H1 (cell line): ENCODE data around the gene PEX3. TPM values are rescaled to one million over a fixed set of nuclear protein-coding genes. Genes with fewer than 3 reads are reported as not detected.
A peak's percentile ranks its signal among the peaks of the same experiment; 100 is the strongest.

Experiments
- CTCF ChIA-PET: fragments of 300-600 bp; sonication (Branson Sonifier 250); formaldehyde crosslinking; loops from one replicate; lab custom pipeline; 2021; ENCODE audit not compliant: partially characterized antibody; lab: Charles Lee
- POLR2A ChIA-PET: fragments of 300-600 bp; sonication (Branson Sonifier 250); formaldehyde crosslinking; loops from one replicate; lab custom pipeline; 2021; ENCODE audit warnings: inconsistent platforms; ENCODE audit not compliant: partially characterized antibody; lab: Charles Lee
- DNase-seq, 2 experiments: peaks; one replicate each; pipeline versions ENCODE4 v3.0.0 to v3.0.0-alpha.2; 2010 to 2022; ENCODE audit warnings: low spot score in 2 of 2, low read depth in 1 of 2, mixed read lengths in 1 of 2
- FAIRE-seq: peaks from 2 replicates; lab custom pipeline; 2011; peaks lifted over from hg19 to GRCh38; lab: Jason Lieb, UNC
- H2AFZ ChIP-seq: 2 replicates; pipeline ENCODE4 v1.8.1; 2012; ENCODE audit warnings: low read length, inconsistent platforms
- H2AK5ac ChIP-seq: 2 replicates; pipeline ENCODE4 v1.6.1; 2013; ENCODE audit warnings: low read depth, low read length
- H2BK120ac ChIP-seq: replicated peaks from 2 replicates; pipeline ENCODE3; 2013; ENCODE audit warnings: low read depth, low read length, inconsistent platforms
- H2BK12ac ChIP-seq: 2 replicates; pipeline ENCODE4 v1.6.1; 2013; ENCODE audit warnings: low read depth, low read length
- H2BK15ac ChIP-seq: 2 replicates; pipeline ENCODE4 v1.6.1; 2013; ENCODE audit warnings: low read length
- H2BK20ac ChIP-seq: 2 replicates; pipeline ENCODE4 v1.6.1; 2013; ENCODE audit warnings: low read length
- H2BK5ac ChIP-seq: 2 replicates; pipeline ENCODE4 v1.6.1; 2013; ENCODE audit warnings: low read depth, low read length
- H3K14ac ChIP-seq: 2 replicates; pipeline ENCODE4 v1.6.1; 2013; ENCODE audit warnings: inconsistent platforms; ENCODE audit not compliant: insufficient read length
- H3K18ac ChIP-seq: 2 replicates; pipeline ENCODE4 v1.6.1; 2013; ENCODE audit warnings: low read length; ENCODE audit errors: extremely low read depth
- H3K23ac ChIP-seq: 2 replicates; pipeline ENCODE4 v1.6.1; 2013; ENCODE audit warnings: inconsistent platforms; ENCODE audit not compliant: insufficient read length
- H3K23me2 ChIP-seq: 2 replicates; pipeline ENCODE4 v1.6.1; 2013; ENCODE audit warnings: low read depth, low read length
- H3K27ac ChIP-seq: 2 replicates; pipeline ENCODE4 v1.6.1; 2011; ENCODE audit warnings: low read depth, low read length, inconsistent platforms
- H3K27me3 ChIP-seq, 4 experiments: replicated peaks in 1 of 4; 1 replicate in 1 of 4; 2 replicates in 3 of 4; pipeline versions ENCODE4 v1.6.1 to v1.8.1; 2011 to 2013; ENCODE audit warnings: low read length in 3 of 4, mild to moderate bottlenecking in 3 of 4, inconsistent platforms in 2 of 4, mixed read lengths in 2 of 4, moderate library complexity in 1 of 4; ENCODE audit not compliant: control insufficient read depth in 3 of 4, insufficient read depth in 3 of 4; ENCODE audit errors: extremely low read depth in 1 of 4
- H3K36me3 ChIP-seq, 4 experiments: 2 replicates each; pipeline versions ENCODE4 v1.6.1 to v1.8.1; 2011 to 2013; ENCODE audit warnings: mild to moderate bottlenecking in 4 of 4, low read length in 3 of 4, moderate library complexity in 2 of 4, control low read depth in 1 of 4, inconsistent platforms in 1 of 4; ENCODE audit not compliant: insufficient read depth in 4 of 4, control insufficient read depth in 2 of 4
- H3K4ac ChIP-seq: replicated peaks from 2 replicates; pipeline ENCODE3; 2013; ENCODE audit warnings: low read length, low read depth, mixed read lengths, inconsistent platforms; ENCODE audit not compliant: insufficient read length
- H3K4me1 ChIP-seq, 4 experiments: replicated peaks in 1 of 4; 1 replicate in 1 of 4; 2 replicates in 3 of 4; pipeline versions ENCODE4 v1.6.1 to v1.8.1; 2011 to 2013; ENCODE audit warnings: low read length in 3 of 4, inconsistent platforms in 2 of 4, mixed read lengths in 1 of 4; ENCODE audit not compliant: insufficient read depth in 4 of 4, control insufficient read depth in 3 of 4
- H3K4me2 ChIP-seq, 2 experiments: 2 replicates each; pipeline versions ENCODE4 v1.6.1 to v1.8.1; 2011 to 2013; ENCODE audit warnings: low read depth in 2 of 2, low read length in 2 of 2, control low read depth in 1 of 2, inconsistent platforms in 1 of 2, mild to moderate bottlenecking in 1 of 2; ENCODE audit not compliant: insufficient read depth in 1 of 2
- H3K4me3 ChIP-seq, 4 experiments: fragments of 200-600, 300-600 bp in 1 of 4; sonication (generic), shearing (Covaris generic), sonication (Bioruptor Twin) in 1 of 4; 2 replicates each; pipeline versions ENCODE4 v1.5.1 to v1.8.1; 2011 to 2016; ENCODE audit warnings: low read length in 4 of 4, low read depth in 3 of 4, control low read depth in 2 of 4, inconsistent platforms in 2 of 4, mild to moderate bottlenecking in 2 of 4, mixed read lengths in 1 of 4, moderate library complexity in 1 of 4; ENCODE audit not compliant: insufficient read depth in 2 of 4; ENCODE audit errors: extremely low read depth in 1 of 4
- H3K56ac ChIP-seq: replicated peaks from 2 replicates; pipeline ENCODE3; 2013; ENCODE audit warnings: low read depth, mild to moderate bottlenecking, mixed read lengths, low read length, inconsistent platforms; ENCODE audit not compliant: insufficient read length
- H3K79me1 ChIP-seq: 2 replicates; pipeline ENCODE4 v1.6.1; 2013; ENCODE audit warnings: low read depth, low read length, control low read depth
- H3K79me2 ChIP-seq, 2 experiments: 2 replicates each; pipeline versions ENCODE4 v1.6.1 to v1.8.1; 2012 to 2013; ENCODE audit warnings: low read length in 2 of 2, mild to moderate bottlenecking in 2 of 2, inconsistent platforms in 1 of 2; ENCODE audit not compliant: insufficient read depth in 2 of 2, control insufficient read depth in 1 of 2
- H3K9ac ChIP-seq, 4 experiments: replicated peaks in 1 of 4; 1 replicate in 1 of 4; 2 replicates in 3 of 4; pipeline versions ENCODE4 v1.6.1 to v1.8.1; 2011 to 2013; ENCODE audit warnings: low read depth in 3 of 4, low read length in 3 of 4, control low read depth in 2 of 4, mild to moderate bottlenecking in 2 of 4, moderate library complexity in 2 of 4, inconsistent platforms in 1 of 4; ENCODE audit errors: extremely low read depth in 1 of 4
- H3K9me3 ChIP-seq, 2 experiments: 2 replicates each; pipeline versions ENCODE4 v1.6.1 to v1.8.1; 2012 to 2013; ENCODE audit warnings: mild to moderate bottlenecking in 2 of 2, moderate library complexity in 2 of 2, control low read depth in 1 of 2, inconsistent platforms in 1 of 2, low read depth in 1 of 2, low read length in 1 of 2, mixed read lengths in 1 of 2; ENCODE audit not compliant: insufficient read depth in 2 of 2
- H4K20me1 ChIP-seq, 2 experiments: replicated peaks in 1 of 2; 2 replicates each; pipeline versions ENCODE3 to v1.8.1; 2011 to 2013; ENCODE audit warnings: inconsistent platforms in 2 of 2, low read length in 2 of 2, mild to moderate bottlenecking in 1 of 2; ENCODE audit not compliant: insufficient read depth in 2 of 2, control insufficient read depth in 1 of 2
- H4K5ac ChIP-seq: 2 replicates; pipeline ENCODE4 v1.6.1; 2013; ENCODE audit warnings: low read length, low read depth, mixed read lengths, inconsistent platforms; ENCODE audit not compliant: insufficient read length
- H4K8ac ChIP-seq: 2 replicates; pipeline ENCODE4 v1.8.0; 2013; ENCODE audit warnings: mild to moderate bottlenecking, moderate library complexity, low read length, inconsistent platforms; ENCODE audit not compliant: insufficient read depth; ENCODE audit errors: extremely low read depth
- H4K91ac ChIP-seq: replicated peaks from 2 replicates; pipeline ENCODE3; 2013; ENCODE audit warnings: low read length, mixed read lengths, inconsistent platforms; ENCODE audit not compliant: insufficient read length
- ATF2 ChIP-seq: IDR thresholded peaks from 2 replicates; pipeline ENCODE4 v1.6.1; 2012; ENCODE audit warnings: low read length, inconsistent platforms
- KDM1A ChIP-seq: fragments of 200-600, 300-600 bp; sonication (generic); IDR thresholded peaks from 2 replicates; pipeline ENCODE4 v1.7.1; 2016; ENCODE audit warnings: mild to moderate bottlenecking, low read length, borderline replicate concordance
- WGBS, 2 experiments: shearing (Covaris generic) in 1 of 2; methylation state at CpG; one replicate each; pipeline versions ENCODE4 v1.1.6 to v1.1.7; 2013 to 2015; ENCODE audit warnings: low lambda C conversion rate in 2 of 2, mixed read lengths in 2 of 2, inconsistent platforms in 1 of 2, low coverage in 1 of 2, missing lambda C conversion rate in 1 of 2; ENCODE audit not compliant: insufficient replicate concordance in 2 of 2, insufficient coverage in 1 of 2, insufficient read length in 1 of 2; ENCODE audit errors: extremely low coverage in 1 of 2, missing lambda C conversion rate in 1 of 2; 5-methylcytosine and 5-hydroxymethylcytosine counted together
- polyA plus RNA-seq, 7 experiments: library from polyadenylated mRNA; depleted of rRNA in 3 of 7; stranded (reverse) in 5 of 7; unstranded in 2 of 7; fragments of >200 nt in 5 of 7; fragments of 200-250 nt in 2 of 7; gene quantifications; 1 replicate in 5 of 7; 2 replicates in 1 of 7; 4 replicates in 1 of 7; pipeline versions ENCODE4 v1.2.1 to v1.2.3, GENCODE V29; 2011 to 2013; ENCODE audit warnings: missing spikeins in 2 of 7, mixed read lengths in 2 of 7
- total RNA-seq: library from RNA; stranded (reverse); fragmentation: NEBNext Ultra II Directional; extraction: Animal tissue kit (Norgen Biotek cat#: 25700); gene quantifications from 2 replicates; pipeline ENCODE4 v1.2.1, GENCODE V29; 2021

The PEX3 gene
- total and polyA plus RNA-seq, 2 of the 8 experiments (the other 6 are each of a cell fraction or from before 2014, with no cell fraction given), result 8.0 to 16.8 TPM

- H3K18ac ChIP-seq, result no peak overlapping the region
- WGBS, 2 experiments, result 86% methylated on average over 1 of the region's 1 CpG; no CpG with 5 or more reads in 1 of the 2 experiments
- FAIRE-seq (no peak), DNase-seq (no peak)
- H4K91ac ChIP-seq, result no peak overlapping the region
- no peak overlapping the region for H4K5ac ChIP-seq
- H3K4me3 ChIP-seq, result no peak overlapping the region
- peaks cover 3 to 50% (median 20%) of the 10 kb centered on the region in 4 experiments; a peak in 7 of 8 replicates for H3K36me3 ChIP-seq
- H3K4me1 ChIP-seq, result no peaks in the 10 kb centered on the region
- no peak overlapping the region for H4K8ac ChIP-seq
- no peak overlapping the region for H3K56ac ChIP-seq
- no peak overlapping the region for H2BK120ac ChIP-seq
- H3K23me2 ChIP-seq, result no peaks in the 10 kb centered on the region
- no peak overlapping the region for H3K9ac ChIP-seq
- H3K79me1 ChIP-seq, result no peaks in the 10 kb centered on the region
- H3K27ac ChIP-seq, result no peak overlapping the region
- ChIA-PET POLR2A (interaction anchor here (1.9 to 2.6 kb wide), 2 partner anchors 8 to 14 kb away, joined by 5 to 8 read pairs; partner anchors contain the start of gene FUCA2), CTCF (no interaction called here)
- no peak overlapping the region for H2BK15ac ChIP-seq
- no peak overlapping the region for H3K14ac ChIP-seq
- H2BK20ac ChIP-seq, result no peak overlapping the region
- no peaks in the 10 kb centered on the region for H3K9me3 ChIP-seq
- no peak overlapping the region for H2BK12ac ChIP-seq
- H3K4me2 ChIP-seq, result no peak overlapping the region
- no peaks in the 10 kb centered on the region for H3K27me3 ChIP-seq
- H2AFZ ChIP-seq, result no peak overlapping the region
- H4K20me1 ChIP-seq, result no peaks in the 10 kb centered on the region
- H2BK5ac ChIP-seq, result no peak overlapping the region
- no peak overlapping the region for H3K23ac ChIP-seq
- H2AK5ac ChIP-seq, result no peak overlapping the region
- H3K79me2 ChIP-seq, result no peaks in the 10 kb centered on the region
- TF ChIP-seq KDM1A (0 out of 2 replicates have a peak, but pooled peaks have one; percentile 15), ATF2 (no peak)
- no peak overlapping the region for H3K4ac ChIP-seq
Observed at GRCh38 chr6:143496974-143497373, 46.4 kb downstream of the PEX3 start.
